GM18867 (cell line): Measurements from ENCODE around the gene FLOT1.

ENCODE experiments used
- ATAC-seq: cut with Tn5 transposase; IDR thresholded peaks from one replicate; pipeline ENCODE4 v1.9.1; 2021; ENCODE audit warnings: mild to moderate bottlenecking, moderate library complexity; ENCODE audit not compliant: unreplicated experiment

Gene FLOT1

DNA sequence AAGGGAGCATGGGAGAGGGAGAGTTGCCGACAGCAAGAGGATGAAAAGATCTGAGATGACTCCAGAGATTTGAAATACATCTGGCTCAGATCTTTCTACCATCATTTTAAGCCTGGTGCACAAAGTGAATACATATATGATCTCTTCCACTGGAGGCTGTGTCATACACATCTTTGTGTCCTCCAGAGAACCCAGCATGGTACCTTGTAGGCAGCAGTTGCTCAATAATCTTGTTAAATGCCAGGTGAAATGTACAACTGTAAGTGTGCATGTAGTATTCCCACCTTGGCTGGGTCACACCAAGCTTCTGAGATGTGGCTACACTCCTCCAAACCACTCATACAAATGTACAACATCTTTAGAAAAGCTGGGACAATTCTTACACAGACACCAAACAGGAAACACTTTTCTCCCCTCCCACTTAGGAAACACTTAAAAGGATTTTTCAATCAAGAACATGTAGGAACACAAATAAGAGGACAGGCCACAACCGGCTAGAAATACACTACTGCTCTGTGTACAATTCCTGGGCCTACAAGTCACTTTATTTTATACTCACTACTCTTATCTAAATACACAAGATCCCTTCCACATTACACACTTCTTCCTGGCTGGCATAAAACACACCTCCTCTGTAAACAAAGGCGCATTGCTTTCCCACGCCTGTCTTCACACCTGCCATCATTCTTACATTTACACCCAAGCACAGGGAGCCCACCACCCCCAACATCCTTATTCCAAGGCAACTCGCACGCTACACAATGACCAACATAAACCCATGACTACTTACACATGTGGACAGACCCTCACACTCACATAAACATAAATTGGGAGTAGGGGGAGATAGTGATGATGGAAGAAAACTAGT is 5.6 kb upstream of the FLOT1 start:
- no peak for ATAC-seq

DNA sequence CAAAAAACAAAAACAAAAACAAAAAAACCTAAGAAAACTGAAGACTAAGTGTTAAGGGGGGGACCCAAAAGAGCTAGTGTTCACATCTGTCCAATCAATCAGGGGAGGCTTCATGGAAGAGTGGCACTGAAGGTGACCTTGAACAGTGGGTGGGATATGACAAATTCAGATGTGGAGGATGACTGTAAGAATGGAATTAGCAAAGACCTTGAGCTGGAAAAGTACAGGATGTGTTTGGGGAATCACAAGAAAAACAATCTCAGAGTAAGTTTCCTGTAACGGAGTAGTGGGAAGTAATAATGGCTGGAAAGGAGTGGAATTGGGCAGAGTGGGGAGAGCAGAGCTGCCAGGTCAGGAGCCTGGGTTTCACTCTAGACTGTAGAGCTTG is 4.8 kb upstream of the FLOT1 start:
- ATAC-seq = no peak

DNA sequence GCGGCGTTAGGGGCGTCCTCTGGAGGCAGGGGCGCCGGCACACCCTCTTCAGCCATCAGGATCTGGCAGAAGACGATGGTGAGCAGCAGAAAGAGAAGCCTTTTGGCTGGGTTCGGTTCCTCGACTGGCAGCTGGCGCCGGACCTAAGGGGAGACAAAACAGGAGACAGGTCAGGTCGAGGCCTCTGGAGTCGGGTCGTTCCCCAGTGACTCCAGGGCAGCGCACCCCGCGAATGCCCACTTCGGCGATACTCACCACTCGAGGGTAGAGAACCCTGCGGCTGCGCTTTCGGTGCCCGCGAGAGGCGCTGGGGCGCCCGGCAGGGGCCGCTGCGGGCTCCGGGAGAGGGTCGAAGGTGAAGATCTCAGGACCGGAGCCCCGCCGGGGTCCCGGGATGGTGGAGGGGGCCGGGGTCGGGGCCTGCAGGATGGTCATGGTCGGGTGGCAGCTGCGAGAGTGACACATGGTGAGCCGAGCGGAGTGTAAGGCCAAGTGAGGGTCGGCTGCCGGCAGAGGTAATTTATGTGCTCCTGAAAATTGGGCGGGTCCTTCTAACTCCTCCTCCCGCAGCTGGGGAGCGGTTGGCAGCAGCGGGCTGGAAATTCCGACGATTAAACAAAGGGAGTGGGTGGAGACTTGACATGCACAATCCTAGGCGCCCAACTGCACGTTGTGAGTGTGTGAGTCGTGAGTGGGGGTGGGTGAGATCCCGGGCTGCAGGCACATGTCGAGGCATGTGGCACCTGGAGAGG is 1.7 kb upstream of the FLOT1 start, which contains the start of gene IER3:
IER3 (minus strand) TSS at position 494 of the 752 bp plus-strand sequence; CDS start at position 465, 29 bp downstream.
- peak; percentile 36 for ATAC-seq

DNA sequence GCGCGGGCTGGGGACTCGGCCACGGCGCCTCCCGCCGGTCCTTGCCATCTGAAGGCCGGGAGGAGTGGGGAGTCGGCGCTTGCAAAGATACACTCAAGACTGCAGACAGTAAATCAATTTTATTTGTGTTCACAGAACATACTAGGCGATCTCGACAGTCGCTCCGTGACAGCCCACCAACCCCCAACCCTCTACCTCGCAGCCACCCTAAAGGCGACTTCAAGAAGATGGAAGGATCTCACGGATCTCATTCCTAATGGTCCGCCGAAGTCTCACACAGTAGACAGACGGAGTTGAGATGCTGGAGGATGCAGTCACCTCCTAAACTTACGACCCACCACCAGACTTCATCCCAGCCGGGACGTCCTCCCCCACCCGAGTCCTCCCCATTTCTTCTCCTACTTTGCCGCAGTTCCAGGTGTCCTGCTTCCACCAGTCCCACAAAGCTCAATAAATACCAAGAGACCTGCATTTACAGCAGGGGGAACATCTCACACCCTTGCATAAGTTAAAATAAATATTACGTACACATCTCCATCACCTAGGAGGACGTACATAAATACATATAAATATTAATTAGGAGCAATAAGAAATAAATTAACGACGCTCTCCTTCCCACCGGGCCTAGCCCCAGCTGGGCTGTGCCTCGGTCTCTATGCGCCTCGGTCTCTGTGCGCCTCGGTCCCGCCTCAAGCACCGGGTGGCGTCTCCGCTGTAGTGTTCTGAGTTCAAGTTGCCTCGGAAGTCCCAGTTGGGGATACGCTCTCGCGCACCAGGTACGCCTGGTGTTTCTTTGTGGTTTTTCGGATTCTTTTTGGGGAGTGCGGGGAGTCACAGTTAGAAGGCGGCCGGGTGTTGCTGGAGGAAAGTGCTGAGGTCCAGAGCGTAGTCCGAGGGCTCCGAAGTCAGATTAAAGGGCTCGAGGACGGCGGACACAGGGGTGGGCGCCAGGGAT is 889 bp upstream of the FLOT1 start:
- peak; percentile 24 for ATAC-seq

DNA sequence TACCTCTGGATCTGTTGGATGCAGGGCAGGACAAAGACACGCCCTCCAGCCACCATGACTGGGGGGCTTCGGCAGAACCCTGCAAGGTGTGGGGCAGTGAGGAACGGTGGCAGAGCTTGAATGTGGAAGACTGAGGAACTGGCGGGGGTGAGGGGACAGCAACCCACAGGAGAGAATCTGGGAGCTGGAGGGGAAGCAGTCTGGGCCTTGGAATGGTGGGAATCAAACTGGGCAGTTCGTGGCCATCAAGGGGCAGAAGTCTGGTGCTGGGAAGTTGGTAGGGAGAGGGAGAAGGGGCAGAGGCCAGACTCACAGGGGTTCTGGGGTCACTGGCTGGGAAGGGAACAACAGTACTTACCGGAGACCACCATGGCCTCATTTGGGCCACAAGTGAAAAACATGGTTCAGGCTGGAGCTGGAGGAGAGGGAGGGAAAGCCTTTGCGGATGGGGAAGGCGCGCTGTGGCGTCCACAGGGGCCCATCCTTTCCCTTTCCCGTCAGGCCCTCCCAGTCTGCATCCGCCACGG is 635 bp downstream of the FLOT1 start:
- ATAC-seq = no peak

DNA sequence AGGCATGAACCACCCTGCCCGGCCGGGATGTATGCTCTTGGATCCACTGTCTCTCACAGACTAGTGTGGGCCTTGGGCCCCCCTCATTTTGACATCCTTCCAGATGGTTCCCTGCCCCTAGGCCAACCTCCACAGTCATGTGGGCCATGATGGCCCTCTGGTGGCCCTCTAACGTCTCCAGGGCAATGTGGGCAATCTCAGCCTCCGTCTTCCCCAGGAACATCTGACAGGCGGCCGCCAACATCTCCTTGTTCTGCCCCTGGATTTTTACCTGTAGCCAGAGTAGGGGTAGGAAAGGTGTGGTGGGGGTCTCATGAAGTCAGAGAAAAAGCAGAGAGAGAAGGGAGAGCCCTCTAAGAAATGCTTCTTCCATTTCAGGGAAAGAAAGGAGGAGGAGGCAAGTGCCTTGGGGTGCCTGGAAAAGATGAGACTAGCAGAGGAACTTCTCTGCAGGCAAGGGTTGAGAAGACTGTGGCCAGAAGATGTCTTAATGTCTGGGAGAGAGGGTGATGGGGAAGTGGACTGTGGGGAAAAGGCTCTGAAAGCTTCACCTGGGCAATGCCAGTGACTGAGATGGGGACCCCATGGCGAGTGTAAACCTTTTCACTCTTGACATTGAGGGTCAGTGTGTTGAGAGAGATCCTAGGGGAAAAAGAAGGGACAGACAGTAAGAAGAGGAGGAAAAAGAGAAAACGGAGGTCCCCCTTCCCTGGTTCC is 1.3 kb downstream of the FLOT1 start:
- ATAC-seq = no peak

DNA sequence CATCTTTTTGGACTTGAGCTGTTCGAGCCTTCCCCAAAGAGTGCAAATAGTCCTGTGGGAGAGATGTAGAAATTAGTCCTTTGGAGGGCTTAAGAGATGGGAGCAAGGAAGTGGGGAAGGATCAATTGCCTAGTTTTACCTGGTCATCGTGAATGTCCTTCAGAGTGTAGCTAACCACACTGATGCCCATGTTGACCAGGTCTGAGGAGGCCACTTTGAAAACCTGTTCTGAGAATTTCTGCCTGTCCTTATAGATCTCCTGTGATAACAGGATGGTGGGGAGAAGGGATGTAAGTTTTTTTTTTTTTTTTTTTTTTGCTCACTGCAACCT is 2.0 kb downstream of the FLOT1 start:
- ATAC-seq = no peak

DNA sequence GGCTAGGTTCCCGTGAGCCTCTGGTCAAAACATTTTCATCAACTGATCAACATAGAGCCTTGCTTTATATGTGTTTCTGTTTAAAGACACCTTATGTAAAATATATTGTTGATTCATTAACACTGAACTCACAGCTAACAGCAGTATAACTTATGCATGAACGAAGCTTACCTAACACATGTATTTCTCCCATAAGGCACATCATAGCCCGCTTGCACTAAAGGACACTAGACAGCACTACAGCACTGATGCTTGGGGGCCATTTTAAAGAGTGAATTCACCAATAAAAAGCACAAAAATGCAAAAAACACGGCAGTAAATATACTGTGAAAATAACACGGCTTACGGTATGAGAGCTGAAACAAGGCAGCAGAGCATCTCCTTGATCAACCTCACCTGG is 4.0 kb downstream of the FLOT1 start:
- ATAC-seq = no peak

DNA sequence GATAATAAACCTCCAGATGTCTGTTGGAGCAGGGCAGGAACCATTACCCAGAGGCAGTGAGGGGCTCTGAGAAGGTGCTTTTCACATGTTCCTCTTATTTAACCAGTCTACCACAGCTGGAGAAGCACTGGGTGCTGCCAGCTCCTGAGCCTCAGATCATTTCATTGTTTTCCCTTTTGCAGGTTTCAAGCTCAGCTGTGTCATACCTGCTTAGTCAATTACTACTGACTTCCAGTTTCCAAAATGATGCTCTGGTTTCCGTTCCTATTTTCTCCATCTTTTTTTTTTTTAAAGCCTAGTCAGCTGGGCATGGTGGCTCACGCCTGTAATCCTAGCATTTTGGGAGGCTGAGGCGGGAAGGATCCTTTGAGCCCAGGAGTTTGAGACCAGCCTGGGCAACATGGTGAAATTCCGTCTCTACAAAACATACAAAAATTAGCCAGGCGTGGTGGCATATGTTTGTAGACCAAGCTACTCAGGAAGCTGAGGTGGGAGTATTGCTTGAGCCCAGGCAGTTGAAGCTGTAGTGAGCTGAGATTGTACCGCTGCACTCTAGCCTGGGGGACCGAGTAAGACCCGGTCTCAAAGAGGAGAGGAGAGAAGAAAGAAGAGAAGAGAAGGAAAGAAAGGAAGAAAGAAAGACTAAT is 6.7 kb downstream of the FLOT1 start:
- no peak for ATAC-seq

DNA sequence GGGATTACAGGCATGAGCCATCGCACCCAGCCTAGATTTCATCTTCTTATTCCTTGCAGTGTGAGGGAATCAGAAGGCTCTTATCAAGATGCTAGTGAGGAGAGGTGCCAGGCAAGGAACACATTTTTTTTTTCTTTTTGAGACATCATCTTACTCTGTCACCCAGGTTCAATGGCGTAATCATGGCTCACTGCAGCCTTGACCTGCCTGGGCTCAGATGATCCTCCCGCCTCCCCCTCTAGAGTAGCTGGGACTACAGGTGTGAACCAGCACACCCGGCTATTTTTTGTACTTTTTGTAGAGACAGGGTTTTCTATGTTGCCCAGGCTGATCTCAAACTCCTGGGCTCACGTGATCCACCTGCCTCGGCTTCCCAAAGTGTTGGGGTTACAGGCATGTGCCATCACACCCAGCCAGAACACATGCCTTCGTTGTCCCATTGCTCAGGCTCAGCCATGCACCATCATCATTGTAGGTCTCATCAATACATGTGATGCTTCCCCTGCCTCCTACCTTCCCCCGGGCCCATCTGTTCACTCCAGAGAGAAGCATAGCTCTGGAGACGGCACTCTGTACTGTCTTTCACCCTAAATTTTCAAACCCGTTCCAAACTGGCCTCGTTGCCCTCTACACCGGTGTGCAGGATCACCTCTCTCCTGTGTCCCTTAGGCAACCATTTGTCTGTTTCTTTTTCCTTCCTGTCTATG is 10.1 kb downstream of the FLOT1 start:
- ATAC-seq = no peak

DNA sequence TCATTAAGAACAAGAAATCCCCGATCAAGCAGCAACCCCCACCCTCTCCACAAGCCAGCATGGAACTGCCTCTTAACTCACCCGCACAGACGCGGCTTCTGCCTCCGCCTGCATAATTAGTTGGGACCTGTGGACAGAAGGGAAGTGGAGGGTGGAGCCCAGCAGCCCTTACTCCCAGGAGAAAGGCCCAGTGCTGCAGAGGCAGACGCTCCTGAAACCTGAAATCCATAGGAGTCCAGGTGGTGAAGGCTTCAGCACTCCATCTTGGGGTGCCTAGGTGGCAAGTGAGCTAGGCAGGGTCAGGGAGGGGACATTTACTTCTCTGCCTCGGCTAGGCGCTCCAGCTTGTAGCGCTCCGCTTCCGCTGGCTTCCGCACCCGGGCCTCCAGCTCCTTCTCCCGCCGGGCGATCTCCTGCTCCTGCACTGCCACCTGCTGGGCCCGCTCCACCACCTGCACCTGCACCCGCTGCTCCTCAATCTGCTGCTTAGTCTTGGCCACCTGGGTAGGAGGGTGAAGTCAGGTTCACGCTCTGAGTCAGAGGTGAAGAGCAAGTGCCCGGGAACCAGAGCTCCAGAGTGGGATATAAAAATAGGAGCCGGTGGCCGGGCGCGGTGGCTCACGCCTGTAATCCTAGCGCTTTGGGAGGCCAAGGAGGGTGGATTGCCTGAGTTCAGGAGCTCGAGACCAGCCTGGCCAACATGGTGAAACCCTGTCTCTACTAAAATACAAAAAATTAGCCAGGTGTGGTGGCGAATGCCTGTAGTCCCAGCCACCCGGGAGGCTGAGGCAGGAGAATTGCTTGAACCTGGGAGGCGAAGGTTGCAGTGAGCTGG is 11.7 kb downstream of the FLOT1 start:
- ATAC-seq = no peak

DNA sequence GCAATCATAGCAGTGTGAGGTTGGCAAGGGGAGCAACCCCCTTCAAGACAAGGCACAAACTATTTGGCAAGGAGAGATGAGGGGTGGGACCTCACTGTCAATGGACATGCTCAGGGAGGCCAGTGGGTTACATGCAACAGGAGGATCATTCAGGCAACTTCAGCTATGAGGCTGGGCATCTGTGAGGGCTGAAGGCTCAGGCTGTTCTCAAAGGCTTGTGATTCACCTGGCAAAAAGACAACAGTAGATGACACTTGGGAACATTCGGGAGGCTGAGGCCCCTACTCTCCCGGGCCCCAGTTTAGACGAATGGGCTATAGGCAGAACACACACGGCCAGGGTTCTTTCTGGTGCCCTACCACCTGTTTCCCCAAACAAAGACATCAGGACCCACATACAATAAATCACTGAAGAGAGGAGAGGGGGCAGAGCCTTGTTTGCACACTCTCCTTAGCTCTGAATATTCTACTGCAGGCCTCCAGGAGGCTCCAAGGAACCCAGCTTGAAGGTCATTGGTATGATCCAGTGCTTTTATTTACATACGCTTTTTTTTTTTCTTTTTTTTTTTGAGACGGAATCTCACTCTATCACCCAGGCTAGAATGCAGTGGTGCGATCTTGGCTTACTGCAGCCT is 14.4 kb downstream of the FLOT1 start:
- ATAC-seq = no peak

DNA sequence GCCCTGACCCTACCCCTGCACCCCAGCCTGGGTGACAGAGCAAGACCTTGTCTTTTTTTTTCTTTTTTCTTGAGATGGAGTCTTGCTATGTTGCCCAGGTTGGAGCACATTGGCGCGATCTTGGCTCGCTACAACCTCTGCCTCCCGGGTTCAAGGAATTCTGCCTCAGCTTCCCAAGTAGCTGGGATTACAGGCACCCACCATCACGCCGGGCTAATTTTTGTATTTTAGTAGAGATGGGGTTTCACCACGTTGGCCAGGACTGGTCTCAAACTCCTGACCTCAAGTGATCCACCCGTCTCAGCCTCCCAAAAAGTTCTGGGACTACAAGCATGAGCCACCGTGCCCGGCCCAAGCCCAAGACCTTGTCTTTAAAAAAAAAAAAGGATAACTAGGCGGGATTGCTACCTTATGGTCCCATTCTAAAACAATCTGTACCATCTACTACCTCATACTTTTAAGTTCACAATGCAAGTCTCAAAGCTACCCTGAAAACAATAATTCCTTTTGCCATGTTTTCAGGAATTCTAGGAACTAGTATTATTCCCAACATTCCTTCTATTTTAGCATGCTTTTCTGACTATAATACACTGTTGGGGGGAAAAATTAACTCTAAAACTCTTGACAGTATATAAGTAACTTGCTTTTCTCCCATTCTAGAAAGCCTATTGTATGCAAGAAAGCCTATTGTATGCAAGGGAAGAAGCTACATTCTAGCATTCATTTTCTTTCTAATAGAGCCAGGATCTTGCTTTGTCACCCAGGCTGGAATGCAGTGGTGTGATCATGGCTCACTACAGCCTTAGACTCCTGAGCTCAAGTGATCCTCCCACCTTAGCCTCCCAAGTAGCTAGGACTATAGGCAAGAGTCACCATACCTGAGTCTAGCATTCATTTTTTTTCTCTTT is 15.7 kb downstream of the FLOT1 start:
- no peak for ATAC-seq

DNA sequence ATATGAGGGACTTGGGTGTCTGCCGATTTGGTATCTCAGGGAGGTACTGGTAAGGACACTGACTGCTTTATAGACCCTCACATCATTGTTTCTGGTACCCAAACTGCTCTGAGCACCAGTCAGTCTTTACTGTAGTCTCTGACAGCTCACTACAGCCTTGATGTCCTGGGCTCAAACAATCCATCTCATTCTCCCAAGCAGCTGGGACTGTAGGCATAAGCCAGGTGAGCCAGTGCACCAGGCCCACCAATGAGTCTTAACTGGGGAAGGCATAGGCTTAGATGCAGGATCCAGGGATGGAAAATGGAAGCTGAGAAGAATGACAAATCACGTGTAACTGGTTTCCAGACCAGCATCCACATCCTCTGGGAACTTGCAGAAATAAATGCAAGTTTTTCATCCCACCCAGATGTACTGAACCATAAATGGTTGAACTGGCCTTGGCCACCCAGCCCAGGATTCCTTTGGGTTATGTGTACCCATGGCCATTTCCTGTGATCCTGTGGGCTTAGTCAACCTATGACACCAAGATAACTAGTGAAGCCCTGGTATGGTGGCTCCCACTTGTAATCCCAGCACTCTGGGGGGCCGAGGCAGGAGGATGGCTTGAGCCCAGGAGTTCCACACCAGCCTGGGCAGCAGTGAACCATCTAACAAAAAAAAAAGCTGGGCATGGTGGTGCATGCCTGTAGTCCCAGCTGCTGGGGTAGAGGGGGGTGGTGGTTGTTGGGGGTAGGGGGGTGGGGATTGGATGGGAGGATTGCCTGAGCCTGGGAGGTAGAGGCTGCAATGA is 16.6 kb downstream of the FLOT1 start:
- ATAC-seq = no peak

DNA sequence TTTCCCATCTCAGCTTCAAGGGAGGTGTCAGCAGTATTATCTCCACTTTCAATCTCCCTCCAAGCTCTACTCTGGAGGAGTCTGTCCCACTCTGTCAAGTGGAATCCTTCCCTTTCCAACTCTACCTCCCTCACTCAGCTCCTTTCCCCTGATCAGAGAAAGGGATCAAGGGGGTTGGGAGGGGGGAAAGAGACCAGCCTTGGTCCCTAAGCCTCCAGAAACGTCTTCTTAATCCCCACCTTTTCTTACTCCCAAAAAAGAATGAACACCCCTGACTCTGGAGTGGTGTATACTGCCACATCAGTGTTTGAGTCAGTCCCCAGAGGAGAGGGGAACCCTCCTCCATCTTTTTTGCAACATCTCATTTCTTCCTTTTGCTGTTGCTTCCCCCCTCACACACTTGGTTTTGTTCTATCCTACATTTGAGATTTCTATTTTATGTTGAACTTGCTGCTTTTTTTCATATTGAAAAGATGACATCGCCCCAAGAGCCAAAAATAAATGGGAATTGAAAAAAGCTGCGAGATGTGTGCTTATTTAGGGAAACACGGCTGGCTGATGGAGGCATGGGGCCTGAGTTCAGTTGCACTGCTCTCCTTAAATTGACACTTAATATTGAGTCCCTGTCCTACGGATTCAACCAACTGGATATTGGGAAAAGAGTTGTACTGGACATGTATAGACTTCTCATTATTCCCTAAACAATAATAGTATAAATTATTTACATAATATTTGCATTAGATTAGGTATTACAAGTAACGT is 17.4 kb downstream of the FLOT1 start:
- no peak for ATAC-seq
